ENCODE measurements around the gene CTNND2. TPM values are rescaled to one million over a fixed set of nuclear protein-coding genes. Genes with fewer than 3 reads are reported as not detected.

CTNND2 gene
- total and polyA plus RNA-seq, 2 donors (not counting 1 experiment from before 2014, with no cell fraction given) = not detected

DNA sequence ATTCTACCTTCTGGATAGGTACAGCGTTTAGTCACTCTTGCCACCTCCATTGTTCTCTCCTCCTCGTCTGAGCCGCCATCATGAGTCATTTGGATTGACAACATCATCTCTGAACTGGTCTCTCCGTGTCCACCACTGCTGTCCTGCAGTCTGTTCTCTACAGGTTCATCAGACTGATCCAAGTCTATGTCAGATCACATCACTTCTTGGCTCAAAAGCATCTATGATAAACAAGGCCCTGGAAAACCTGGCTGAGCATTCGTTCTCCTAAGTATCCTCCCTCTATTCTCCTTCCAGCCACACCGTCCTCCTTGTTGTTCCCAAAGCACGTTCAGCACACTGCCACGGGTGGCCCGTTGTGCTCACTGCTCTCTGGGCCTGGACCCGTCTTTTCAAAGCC is 50.5 kb downstream of the CTNND2 start:
- no peaks in the 10 kb centered on the region for H3K9me3 ChIP-seq (ENCODE audit: control extremely low read depth in 1 of 3, control insufficient read depth in 2 of 3, insufficient read depth in 1 of 3, low read length in 2 of 3)
- no peak overlapping the region for H3K27ac ChIP-seq (ENCODE audit: low read length in 2 of 2)
- ATAC-seq (ENCODE audit: low read depth) (no peak), DNase-seq (no peak)
- no peak overlapping the region for H2AFZ ChIP-seq (ENCODE audit: insufficient read depth, low read depth, low read length, poor library complexity, severe bottlenecking)
- no peaks in the 10 kb centered on the region for H3K4me1 ChIP-seq (ENCODE audit: control insufficient read depth in 2 of 2, insufficient read depth in 2 of 2, low read length in 2 of 2)
- intact Hi-C loops (cut with micrococcal nuclease) = no loop called here
- Mint-ChIP-seq H3K4me3 (no peak overlapping the region), H3K9me3 (ENCODE audit: insufficient read depth) (no peaks in the 10 kb centered on the region), H3K4me1 (no peaks in the 10 kb centered on the region), H3K27me3 (no peaks in the 10 kb centered on the region), H3K27ac (no peak overlapping the region)
- no peak overlapping the region for H3K4me3 ChIP-seq (ENCODE audit: control extremely low read depth in 1 of 5, extremely low read depth in 1 of 5, insufficient read depth in 1 of 5, low read depth in 2 of 5, low read length in 4 of 5)
- H3K4me2 ChIP-seq (replicated peaks; ENCODE audit: low read depth, low read length, poor library complexity, severe bottlenecking) = no peak overlapping the region
- no peak overlapping the region for H3K9ac ChIP-seq (ENCODE audit: low read length)
- H4K20me1 ChIP-seq (ENCODE audit: control insufficient read depth, insufficient read depth, low read length, poor library complexity, severe bottlenecking) = no peaks in the 10 kb centered on the region
- no peaks in the 10 kb centered on the region for H3K36me3 ChIP-seq (replicated peaks in 1 of 2; ENCODE audit: control extremely low read depth in 1 of 2, control insufficient read depth in 1 of 2, extremely low read depth in 1 of 2, insufficient read depth in 2 of 2, low read length in 1 of 2)
- CTCF ChIA-PET = no interaction called here
- H3K27me3 ChIP-seq (replicated peaks in 1 of 4; ENCODE audit: control extremely low read depth in 1 of 4, control insufficient read depth in 3 of 4, insufficient read depth in 4 of 4, low read length in 3 of 4) = no peaks in the 10 kb centered on the region
- TF ChIP-seq, protein P1, sequence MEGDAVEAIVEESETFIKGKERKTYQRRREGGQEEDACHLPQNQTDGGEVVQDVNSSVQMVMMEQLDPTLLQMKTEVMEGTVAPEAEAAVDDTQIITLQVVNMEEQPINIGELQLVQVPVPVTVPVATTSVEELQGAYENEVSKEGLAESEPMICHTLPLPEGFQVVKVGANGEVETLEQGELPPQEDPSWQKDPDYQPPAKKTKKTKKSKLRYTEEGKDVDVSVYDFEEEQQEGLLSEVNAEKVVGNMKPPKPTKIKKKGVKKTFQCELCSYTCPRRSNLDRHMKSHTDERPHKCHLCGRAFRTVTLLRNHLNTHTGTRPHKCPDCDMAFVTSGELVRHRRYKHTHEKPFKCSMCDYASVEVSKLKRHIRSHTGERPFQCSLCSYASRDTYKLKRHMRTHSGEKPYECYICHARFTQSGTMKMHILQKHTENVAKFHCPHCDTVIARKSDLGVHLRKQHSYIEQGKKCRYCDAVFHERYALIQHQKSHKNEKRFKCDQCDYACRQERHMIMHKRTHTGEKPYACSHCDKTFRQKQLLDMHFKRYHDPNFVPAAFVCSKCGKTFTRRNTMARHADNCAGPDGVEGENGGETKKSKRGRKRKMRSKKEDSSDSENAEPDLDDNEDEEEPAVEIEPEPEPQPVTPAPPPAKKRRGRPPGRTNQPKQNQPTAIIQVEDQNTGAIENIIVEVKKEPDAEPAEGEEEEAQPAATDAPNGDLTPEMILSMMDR (IDR thresholded peaks at IDR 0.05) = no peak
- no peak for TF ChIP-seq EZH2 (IDR thresholded peaks at IDR 0.05; ENCODE audit: borderline replicate concordance, insufficient read depth, low read depth, low read length, poor library complexity, severe bottlenecking)
- 63% methylated on average over 10 of the region's 10 CpGs for WGBS (ENCODE audit: insufficient coverage)
- POLR2A ChIA-PET = no interaction called here
- H3K79me2 ChIP-seq (ENCODE audit: control insufficient read depth, insufficient read depth, low read length) = no peaks in the 10 kb centered on the region

DNA sequence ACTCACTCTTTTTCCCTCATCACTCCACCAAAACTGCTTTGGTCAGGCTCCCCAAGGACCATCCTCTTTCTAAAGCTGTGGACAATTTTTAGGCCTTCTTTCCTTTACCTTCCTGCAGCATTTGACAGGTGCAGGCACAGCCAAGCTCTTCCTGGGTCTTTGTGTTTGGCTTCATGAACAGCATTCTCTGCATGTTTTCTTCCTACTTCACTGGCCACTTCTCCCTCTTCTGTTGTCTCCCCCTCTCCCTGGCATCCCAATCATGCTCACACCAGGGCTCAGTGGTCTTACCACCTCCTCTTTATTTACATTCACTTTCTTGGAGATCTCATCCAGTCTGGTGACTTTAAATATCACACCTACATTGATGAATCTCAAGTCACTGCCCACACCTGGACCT is 51.1 kb downstream of the CTNND2 start:
- no peaks in the 10 kb centered on the region for H3K4me1 ChIP-seq (ENCODE audit: control insufficient read depth in 2 of 2, insufficient read depth in 2 of 2, low read length in 2 of 2)
- H3K27me3 ChIP-seq (replicated peaks in 1 of 4; ENCODE audit: control extremely low read depth in 1 of 4, control insufficient read depth in 3 of 4, insufficient read depth in 4 of 4, low read length in 3 of 4) = no peaks in the 10 kb centered on the region
- TF ChIP-seq EZH2 (IDR thresholded peaks at IDR 0.05; ENCODE audit: borderline replicate concordance, insufficient read depth, low read depth, low read length, poor library complexity, severe bottlenecking) = no peak
- TF ChIP-seq, protein P1 (IDR thresholded peaks at IDR 0.05) = no peak
- no peaks in the 10 kb centered on the region for H3K27me3 Mint-ChIP-seq
- no peaks in the 10 kb centered on the region for H3K36me3 ChIP-seq (replicated peaks in 1 of 2; ENCODE audit: control extremely low read depth in 1 of 2, control insufficient read depth in 1 of 2, extremely low read depth in 1 of 2, insufficient read depth in 2 of 2, low read length in 1 of 2)
- no peaks in the 10 kb centered on the region for H3K4me1 Mint-ChIP-seq
- ChIA-PET POLR2A (no interaction called here), CTCF (no interaction called here)
- H3K79me2 ChIP-seq (ENCODE audit: control insufficient read depth, insufficient read depth, low read length) = no peaks in the 10 kb centered on the region
- H3K4me3 Mint-ChIP-seq = no peak overlapping the region
- H3K27ac ChIP-seq (ENCODE audit: low read length in 2 of 2) = no peak overlapping the region
- H3K27ac Mint-ChIP-seq = no peak overlapping the region
- intact Hi-C loops (cut with micrococcal nuclease) = no loop called here
- H4K20me1 ChIP-seq (ENCODE audit: control insufficient read depth, insufficient read depth, low read length, poor library complexity, severe bottlenecking) = no peaks in the 10 kb centered on the region
- DNase-seq (no peak), ATAC-seq (ENCODE audit: low read depth) (no peak)
- H3K9ac ChIP-seq (ENCODE audit: low read length) = no peak overlapping the region
- H2AFZ ChIP-seq (ENCODE audit: insufficient read depth, low read depth, low read length, poor library complexity, severe bottlenecking) = no peak overlapping the region
- no peaks in the 10 kb centered on the region for H3K9me3 Mint-ChIP-seq (ENCODE audit: insufficient read depth)
- no peaks in the 10 kb centered on the region for H3K9me3 ChIP-seq (ENCODE audit: control extremely low read depth in 1 of 3, control insufficient read depth in 2 of 3, insufficient read depth in 1 of 3, low read length in 2 of 3)
- H3K4me2 ChIP-seq (replicated peaks; ENCODE audit: low read depth, low read length, poor library complexity, severe bottlenecking) = no peak overlapping the region
- H3K4me3 ChIP-seq (ENCODE audit: control extremely low read depth in 1 of 5, extremely low read depth in 1 of 5, insufficient read depth in 1 of 5, low read depth in 2 of 5, low read length in 4 of 5) = no peak overlapping the region
